ENCODE data around the gene PHACTR2. TPM values are rescaled to one million over a fixed set of nuclear protein-coding genes. Genes with fewer than 3 reads are reported as not detected.

Gene PHACTR2
- total and polyA plus RNA-seq, 2 of the 13 experiments (the other 11 are each of a cell fraction or from before 2014, with no cell fraction given): 11.3 to 28.2 TPM

DNA sequence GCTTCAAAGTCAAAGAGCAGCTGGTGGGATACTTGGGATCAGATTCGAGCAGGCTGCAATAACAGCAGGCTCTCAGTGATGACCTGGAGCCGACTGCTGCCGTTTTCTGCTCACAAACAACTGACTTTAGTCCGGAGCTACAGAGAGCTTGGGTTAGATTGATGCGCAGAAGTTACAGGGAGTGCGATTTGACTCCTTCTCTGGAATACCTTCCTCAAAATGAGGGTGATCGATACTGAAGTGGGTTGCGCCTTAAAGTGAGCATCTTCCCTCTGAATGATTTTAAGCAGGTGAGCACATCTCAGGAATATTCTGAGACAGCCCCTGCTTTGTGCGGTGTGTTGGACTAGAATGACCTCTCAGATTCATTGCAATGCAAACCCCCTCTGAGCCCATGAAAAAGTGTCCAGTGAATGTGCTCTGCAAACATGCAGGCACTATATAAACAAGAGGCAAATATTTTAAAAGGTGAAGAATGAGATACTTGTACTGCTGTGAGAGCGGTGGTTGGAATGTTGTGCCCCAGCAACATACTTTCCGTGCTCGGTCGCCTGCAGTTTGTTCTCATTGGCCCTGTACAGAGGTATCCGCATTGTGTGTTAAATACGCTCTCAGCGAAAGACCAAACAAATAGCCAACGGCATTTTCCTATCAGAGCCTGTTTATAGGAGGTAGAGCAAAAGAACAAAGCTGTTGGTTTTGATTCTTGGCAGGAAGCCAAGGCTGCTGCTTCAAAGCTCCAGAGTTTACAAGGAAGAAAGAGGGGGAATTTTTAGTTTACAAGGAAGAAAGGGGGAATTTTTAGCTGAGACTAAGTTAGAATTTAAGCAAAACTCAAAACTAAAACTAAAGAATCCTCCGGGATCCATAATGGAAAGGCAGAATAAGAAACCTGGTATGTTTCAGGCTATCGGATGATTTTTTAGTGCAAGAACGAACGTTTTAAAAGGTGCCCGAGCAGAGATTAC lies 67.7 kb downstream of the PHACTR2 start (continued):
- TF ChIP-seq, protein P1, sequence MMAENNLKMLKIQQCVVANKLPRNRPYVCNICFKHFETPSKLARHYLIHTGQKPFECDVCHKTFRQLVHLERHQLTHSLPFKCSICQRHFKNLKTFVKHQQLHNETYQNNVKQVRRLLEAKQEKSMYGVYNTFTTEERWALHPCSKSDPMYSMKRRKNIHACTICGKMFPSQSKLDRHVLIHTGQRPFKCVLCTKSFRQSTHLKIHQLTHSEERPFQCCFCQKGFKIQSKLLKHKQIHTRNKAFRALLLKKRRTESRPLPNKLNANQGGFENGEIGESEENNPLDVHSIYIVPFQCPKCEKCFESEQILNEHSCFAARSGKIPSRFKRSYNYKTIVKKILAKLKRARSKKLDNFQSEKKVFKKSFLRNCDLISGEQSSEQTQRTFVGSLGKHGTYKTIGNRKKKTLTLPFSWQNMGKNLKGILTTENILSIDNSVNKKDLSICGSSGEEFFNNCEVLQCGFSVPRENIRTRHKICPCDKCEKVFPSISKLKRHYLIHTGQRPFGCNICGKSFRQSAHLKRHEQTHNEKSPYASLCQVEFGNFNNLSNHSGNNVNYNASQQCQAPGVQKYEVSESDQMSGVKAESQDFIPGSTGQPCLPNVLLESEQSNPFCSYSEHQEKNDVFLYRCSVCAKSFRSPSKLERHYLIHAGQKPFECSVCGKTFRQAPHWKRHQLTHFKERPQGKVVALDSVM (CRISPR knock-in tag; IDR thresholded peaks at IDR 0.05): peak; percentile 47; the same call in 1 of the 2 replicates
- TF ChIP-seq NCOR1 (IDR thresholded peaks at IDR 0.05; ENCODE audit: borderline replicate concordance, low read length): peak; percentile 88
- peak in 1 of 2 experiments; percentile 62; a peak in 1 of 4 replicates for TF ChIP-seq KLF16 (CRISPR knock-in tag; IDR thresholded peaks at IDR 0.05)
- no peak; the same call in 1 of the 2 replicates for TF ChIP-seq YEATS2 (CRISPR knock-in tag; IDR thresholded peaks at IDR 0.05; ENCODE audit: borderline replicate concordance)
- TF ChIP-seq ZNF292 (CRISPR knock-in tag; IDR thresholded peaks at IDR 0.05; ENCODE audit: borderline replicate concordance, low read depth): peak; percentile 97
- no peak for TF ChIP-seq ARNT (IDR thresholded peaks at IDR 0.05)
- TF ChIP-seq TSC22D2 (CRISPR knock-in tag; IDR thresholded peaks at IDR 0.05; ENCODE audit: borderline replicate concordance): no peak
- TF ChIP-seq ZNF569 (CRISPR knock-in tag; IDR thresholded peaks at IDR 0.05; ENCODE audit: borderline replicate concordance): no peak
- no peak for TF ChIP-seq ZNF326 (CRISPR knock-in tag; IDR thresholded peaks at IDR 0.05; ENCODE audit: borderline replicate concordance)
- peak; percentile 98 for TF ChIP-seq RXRB (CRISPR knock-in tag; IDR thresholded peaks at IDR 0.05; ENCODE audit: borderline replicate concordance)
- TF ChIP-seq, protein P2, sequence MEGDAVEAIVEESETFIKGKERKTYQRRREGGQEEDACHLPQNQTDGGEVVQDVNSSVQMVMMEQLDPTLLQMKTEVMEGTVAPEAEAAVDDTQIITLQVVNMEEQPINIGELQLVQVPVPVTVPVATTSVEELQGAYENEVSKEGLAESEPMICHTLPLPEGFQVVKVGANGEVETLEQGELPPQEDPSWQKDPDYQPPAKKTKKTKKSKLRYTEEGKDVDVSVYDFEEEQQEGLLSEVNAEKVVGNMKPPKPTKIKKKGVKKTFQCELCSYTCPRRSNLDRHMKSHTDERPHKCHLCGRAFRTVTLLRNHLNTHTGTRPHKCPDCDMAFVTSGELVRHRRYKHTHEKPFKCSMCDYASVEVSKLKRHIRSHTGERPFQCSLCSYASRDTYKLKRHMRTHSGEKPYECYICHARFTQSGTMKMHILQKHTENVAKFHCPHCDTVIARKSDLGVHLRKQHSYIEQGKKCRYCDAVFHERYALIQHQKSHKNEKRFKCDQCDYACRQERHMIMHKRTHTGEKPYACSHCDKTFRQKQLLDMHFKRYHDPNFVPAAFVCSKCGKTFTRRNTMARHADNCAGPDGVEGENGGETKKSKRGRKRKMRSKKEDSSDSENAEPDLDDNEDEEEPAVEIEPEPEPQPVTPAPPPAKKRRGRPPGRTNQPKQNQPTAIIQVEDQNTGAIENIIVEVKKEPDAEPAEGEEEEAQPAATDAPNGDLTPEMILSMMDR (CRISPR knock-in tag; IDR thresholded peaks at IDR 0.05): no peak
- TF ChIP-seq ZNF567 (CRISPR knock-in tag; IDR thresholded peaks at IDR 0.05; ENCODE audit: borderline replicate concordance): no peak
- TF ChIP-seq, protein P3, sequence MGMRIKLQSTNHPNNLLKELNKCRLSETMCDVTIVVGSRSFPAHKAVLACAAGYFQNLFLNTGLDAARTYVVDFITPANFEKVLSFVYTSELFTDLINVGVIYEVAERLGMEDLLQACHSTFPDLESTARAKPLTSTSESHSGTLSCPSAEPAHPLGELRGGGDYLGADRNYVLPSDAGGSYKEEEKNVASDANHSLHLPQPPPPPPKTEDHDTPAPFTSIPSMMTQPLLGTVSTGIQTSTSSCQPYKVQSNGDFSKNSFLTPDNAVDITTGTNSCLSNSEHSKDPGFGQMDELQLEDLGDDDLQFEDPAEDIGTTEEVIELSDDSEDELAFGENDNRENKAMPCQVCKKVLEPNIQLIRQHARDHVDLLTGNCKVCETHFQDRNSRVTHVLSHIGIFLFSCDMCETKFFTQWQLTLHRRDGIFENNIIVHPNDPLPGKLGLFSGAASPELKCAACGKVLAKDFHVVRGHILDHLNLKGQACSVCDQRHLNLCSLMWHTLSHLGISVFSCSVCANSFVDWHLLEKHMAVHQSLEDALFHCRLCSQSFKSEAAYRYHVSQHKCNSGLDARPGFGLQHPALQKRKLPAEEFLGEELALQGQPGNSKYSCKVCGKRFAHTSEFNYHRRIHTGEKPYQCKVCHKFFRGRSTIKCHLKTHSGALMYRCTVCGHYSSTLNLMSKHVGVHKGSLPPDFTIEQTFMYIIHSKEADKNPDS (CRISPR knock-in tag; IDR thresholded peaks at IDR 0.05): 0 out of 2 replicates have a peak, but pooled peaks have one; percentile 72
- TF ChIP-seq SRY (CRISPR knock-in tag; IDR thresholded peaks at IDR 0.05): no peak
- TF ChIP-seq, protein P4, sequence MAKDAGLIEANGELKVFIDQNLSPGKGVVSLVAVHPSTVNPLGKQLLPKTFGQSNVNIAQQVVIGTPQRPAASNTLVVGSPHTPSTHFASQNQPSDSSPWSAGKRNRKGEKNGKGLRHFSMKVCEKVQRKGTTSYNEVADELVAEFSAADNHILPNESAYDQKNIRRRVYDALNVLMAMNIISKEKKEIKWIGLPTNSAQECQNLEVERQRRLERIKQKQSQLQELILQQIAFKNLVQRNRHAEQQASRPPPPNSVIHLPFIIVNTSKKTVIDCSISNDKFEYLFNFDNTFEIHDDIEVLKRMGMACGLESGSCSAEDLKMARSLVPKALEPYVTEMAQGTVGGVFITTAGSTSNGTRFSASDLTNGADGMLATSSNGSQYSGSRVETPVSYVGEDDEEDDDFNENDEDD (CRISPR knock-in tag; IDR thresholded peaks at IDR 0.05; ENCODE audit: borderline replicate concordance): peak; percentile 48; the same call in 1 of the 2 replicates
- no peak for TF ChIP-seq JDP2 (CRISPR knock-in tag; IDR thresholded peaks at IDR 0.05; ENCODE audit: borderline replicate concordance)
- TF ChIP-seq, protein P5, sequence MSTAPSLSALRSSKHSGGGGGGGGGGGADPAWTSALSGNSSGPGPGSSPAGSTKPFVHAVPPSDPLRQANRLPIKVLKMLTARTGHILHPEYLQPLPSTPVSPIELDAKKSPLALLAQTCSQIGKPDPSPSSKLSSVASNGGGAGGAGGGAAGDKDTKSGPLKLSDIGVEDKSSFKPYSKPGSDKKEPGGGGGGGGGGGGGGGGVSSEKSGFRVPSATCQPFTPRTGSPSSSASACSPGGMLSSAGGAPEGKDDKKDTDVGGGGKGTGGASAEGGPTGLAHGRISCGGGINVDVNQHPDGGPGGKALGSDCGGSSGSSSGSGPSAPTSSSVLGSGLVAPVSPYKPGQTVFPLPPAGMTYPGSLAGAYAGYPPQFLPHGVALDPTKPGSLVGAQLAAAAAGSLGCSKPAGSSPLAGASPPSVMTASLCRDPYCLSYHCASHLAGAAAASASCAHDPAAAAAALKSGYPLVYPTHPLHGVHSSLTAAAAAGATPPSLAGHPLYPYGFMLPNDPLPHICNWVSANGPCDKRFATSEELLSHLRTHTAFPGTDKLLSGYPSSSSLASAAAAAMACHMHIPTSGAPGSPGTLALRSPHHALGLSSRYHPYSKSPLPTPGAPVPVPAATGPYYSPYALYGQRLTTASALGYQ (CRISPR knock-in tag; IDR thresholded peaks at IDR 0.05): peak; percentile 96
- no peak for TF ChIP-seq SPEN (CRISPR knock-in tag; IDR thresholded peaks at IDR 0.05; ENCODE audit: low read depth)

All from HepG2 (cell line).